Measurements from ENCODE around the gene ALK.

Gene ALK

DNA sequence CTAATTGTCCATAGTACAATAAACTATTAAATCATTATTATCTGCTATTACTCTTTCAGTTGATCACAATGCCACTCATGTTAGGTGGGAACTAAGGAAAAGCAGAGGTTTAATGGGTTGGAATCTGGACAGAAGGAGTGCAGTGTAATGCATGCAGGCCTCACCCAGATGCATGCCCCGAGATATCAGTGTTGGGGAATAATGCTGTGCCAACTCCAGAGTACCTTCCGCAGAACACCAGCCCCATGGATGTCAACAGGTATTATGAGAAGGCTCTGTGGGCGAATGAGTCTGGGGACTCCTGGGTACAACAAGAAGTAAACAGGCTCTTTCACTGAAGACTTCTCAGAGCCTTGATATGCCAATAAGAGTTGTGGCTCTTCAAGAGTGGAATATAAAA lies 377.4 kb downstream of the ALK start:
- Histone ChIP-seq H3K27ac (no peak overlapping the region), H3K4me3 (no peak overlapping the region)
- TF ChIP-seq, protein P1, sequence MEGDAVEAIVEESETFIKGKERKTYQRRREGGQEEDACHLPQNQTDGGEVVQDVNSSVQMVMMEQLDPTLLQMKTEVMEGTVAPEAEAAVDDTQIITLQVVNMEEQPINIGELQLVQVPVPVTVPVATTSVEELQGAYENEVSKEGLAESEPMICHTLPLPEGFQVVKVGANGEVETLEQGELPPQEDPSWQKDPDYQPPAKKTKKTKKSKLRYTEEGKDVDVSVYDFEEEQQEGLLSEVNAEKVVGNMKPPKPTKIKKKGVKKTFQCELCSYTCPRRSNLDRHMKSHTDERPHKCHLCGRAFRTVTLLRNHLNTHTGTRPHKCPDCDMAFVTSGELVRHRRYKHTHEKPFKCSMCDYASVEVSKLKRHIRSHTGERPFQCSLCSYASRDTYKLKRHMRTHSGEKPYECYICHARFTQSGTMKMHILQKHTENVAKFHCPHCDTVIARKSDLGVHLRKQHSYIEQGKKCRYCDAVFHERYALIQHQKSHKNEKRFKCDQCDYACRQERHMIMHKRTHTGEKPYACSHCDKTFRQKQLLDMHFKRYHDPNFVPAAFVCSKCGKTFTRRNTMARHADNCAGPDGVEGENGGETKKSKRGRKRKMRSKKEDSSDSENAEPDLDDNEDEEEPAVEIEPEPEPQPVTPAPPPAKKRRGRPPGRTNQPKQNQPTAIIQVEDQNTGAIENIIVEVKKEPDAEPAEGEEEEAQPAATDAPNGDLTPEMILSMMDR (IDR thresholded peaks at IDR 0.05): no peak
- no peak for DNase-seq (ENCODE audit: low spot score)

DNA sequence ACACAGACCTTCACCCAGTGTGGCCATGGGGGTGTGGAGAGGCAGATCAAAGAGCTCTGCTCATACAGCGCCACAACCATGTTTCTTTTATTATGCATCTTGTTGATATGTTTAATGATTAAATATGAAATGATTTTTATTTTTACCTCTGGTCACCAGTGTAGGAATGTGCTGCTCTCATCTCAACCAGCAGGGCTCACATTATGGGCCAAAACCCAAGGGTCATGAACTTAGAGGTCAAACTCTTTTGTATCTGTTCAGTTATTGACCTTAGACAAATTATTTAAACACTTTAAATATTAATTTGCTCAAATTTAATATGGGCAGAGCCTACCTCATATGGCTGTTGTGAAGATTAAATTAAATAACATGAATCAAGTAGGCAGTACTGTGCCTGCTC lies 386.2 kb downstream of the ALK start:
- no peak for DNase-seq (ENCODE audit: low spot score)
- no peak overlapping the region for H3K4me3 ChIP-seq
- no peak overlapping the region for H3K27ac ChIP-seq
- TF ChIP-seq, protein P1 (IDR thresholded peaks at IDR 0.05): no peak

DNA sequence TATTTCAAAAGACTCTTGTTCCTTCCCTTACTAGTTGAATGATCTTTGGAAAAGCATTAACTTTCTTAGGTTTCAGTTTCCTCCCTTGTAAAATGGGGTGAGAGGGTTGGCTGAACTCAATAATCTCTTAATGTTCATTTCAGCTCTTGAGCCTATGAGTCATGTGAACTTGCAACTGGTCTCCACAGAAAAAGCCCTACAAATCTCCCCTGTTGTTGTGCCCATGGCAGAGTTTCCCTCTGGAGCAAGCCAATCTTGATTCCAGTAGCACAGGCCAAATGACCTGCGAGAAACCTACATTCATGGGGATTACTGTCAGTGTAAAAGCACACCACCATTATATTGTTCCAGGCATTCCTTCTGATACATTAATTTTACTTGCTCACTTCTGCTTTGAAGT lies 388.9 kb downstream of the ALK start:
- Histone ChIP-seq H3K4me3 (no peak overlapping the region), H3K27ac (no peak overlapping the region)
- TF ChIP-seq, protein P1 (IDR thresholded peaks at IDR 0.05): no peak
- DNase-seq (ENCODE audit: low spot score): no peak

- H3K4me3 ChIP-seq: no peak overlapping the region
- DNase-seq (ENCODE audit: low spot score): no peak
- TF ChIP-seq, protein P1 (IDR thresholded peaks at IDR 0.05): no peak
- no peak overlapping the region for H3K27ac ChIP-seq
Measured at GRCh38 chr2:29531626-29532025, 389.8 kb downstream of the ALK start.

GRCh38 chr2:29530281-29530680 lies 391.1 kb downstream of the ALK start:
- no peak for DNase-seq (ENCODE audit: low spot score)
- Histone ChIP-seq H3K27ac (no peak overlapping the region), H3K4me3 (no peak overlapping the region)
- TF ChIP-seq, protein P1 (IDR thresholded peaks at IDR 0.05): no peak

- TF ChIP-seq, protein P1 (IDR thresholded peaks at IDR 0.05): no peak
- H3K27ac ChIP-seq: no peak overlapping the region
- no peak for DNase-seq (ENCODE audit: low spot score)
- peak overlapping the region; percentile 22 for H3K4me3 ChIP-seq
Measured at GRCh38 chr2:29528891-29529520, 392.4 kb downstream of the ALK start.

- Histone ChIP-seq H3K4me3 (no peak overlapping the region), H3K27ac (no peak overlapping the region)
- no peak for DNase-seq (ENCODE audit: low spot score)
- TF ChIP-seq, protein P1 (IDR thresholded peaks at IDR 0.05): no peak
Measured at GRCh38 chr2:29528371-29528770, 393.0 kb downstream of the ALK start.
